HUES48 (cell line): ENCODE measurements around the gene MAST3.

ENCODE experiments used
- H3K27ac ChIP-seq: one replicate; pipeline ENCODE4 v1.7.0; 2013; ENCODE audit warnings: low read depth, low read length, inconsistent platforms
- H3K27me3 ChIP-seq: 2 replicates; pipeline ENCODE4 v1.6.1; 2013; ENCODE audit warnings: mild to moderate bottlenecking, low read length; ENCODE audit not compliant: control insufficient read depth, insufficient read depth
- H3K36me3 ChIP-seq: 2 replicates; pipeline ENCODE4 v1.6.1; 2013; ENCODE audit warnings: low read length; ENCODE audit not compliant: control insufficient read depth, insufficient read depth
- H3K4me1 ChIP-seq: 2 replicates; pipeline ENCODE4 v1.6.1; 2013; ENCODE audit warnings: mild to moderate bottlenecking, low read length; ENCODE audit not compliant: control insufficient read depth, insufficient read depth
- H3K4me3 ChIP-seq: 2 replicates; pipeline ENCODE4 v1.5.1; 2013; ENCODE audit warnings: mild to moderate bottlenecking, low read depth, low read length
- H3K9ac ChIP-seq: 2 replicates; pipeline ENCODE4 v1.6.1; 2013; ENCODE audit warnings: mild to moderate bottlenecking, low read depth, low read length, moderate library complexity
- H3K9me3 ChIP-seq: 2 replicates; pipeline ENCODE4 v1.6.1; 2013; ENCODE audit warnings: low read length; ENCODE audit not compliant: control insufficient read depth, insufficient read depth

Gene MAST3

GRCh38 chr19:18113827-18114226 lies 16.2 kb downstream of the MAST3 start:
- no peak overlapping the region for H3K9ac ChIP-seq
- H3K9me3 ChIP-seq, result no peaks in the 10 kb centered on the region
- peaks cover 14% of the 10 kb centered on the region for H3K27me3 ChIP-seq
- H3K36me3 ChIP-seq, result no peaks in the 10 kb centered on the region
- no peak overlapping the region for H3K4me3 ChIP-seq
- peaks cover 6% of the 10 kb centered on the region; the same call in 1 of the 2 replicates for H3K4me1 ChIP-seq
- H3K27ac ChIP-seq, result no peak overlapping the region

- no peaks in the 10 kb centered on the region for H3K9me3 ChIP-seq
- H3K27ac ChIP-seq, result no peak overlapping the region
- no peaks in the 10 kb centered on the region for H3K36me3 ChIP-seq
- H3K27me3 ChIP-seq, result peaks cover 7% of the 10 kb centered on the region; the same call in 1 of the 2 replicates
- no peak overlapping the region for H3K4me3 ChIP-seq
- no peak overlapping the region for H3K9ac ChIP-seq
- H3K4me1 ChIP-seq, result peaks cover 4% of the 10 kb centered on the region; the same call in 1 of the 2 replicates
These were observed 16.9 kb downstream of the MAST3 start for GRCh38 chr19:18114483-18114882.

GRCh38 chr19:18117364-18117691 lies 19.8 kb downstream of the MAST3 start:
- no peaks in the 10 kb centered on the region for H3K27me3 ChIP-seq
- H3K4me3 ChIP-seq, result peak overlapping the region; percentile 35
- 0 out of 2 replicates have a peak overlapping the region, but pooled peaks have one; percentile 60 for H3K9ac ChIP-seq
- no peaks in the 10 kb centered on the region for H3K9me3 ChIP-seq
- peaks cover 4% of the 10 kb centered on the region; the same call in 1 of the 2 replicates for H3K4me1 ChIP-seq
- H3K36me3 ChIP-seq, result no peaks in the 10 kb centered on the region
- no peak overlapping the region for H3K27ac ChIP-seq

DNA sequence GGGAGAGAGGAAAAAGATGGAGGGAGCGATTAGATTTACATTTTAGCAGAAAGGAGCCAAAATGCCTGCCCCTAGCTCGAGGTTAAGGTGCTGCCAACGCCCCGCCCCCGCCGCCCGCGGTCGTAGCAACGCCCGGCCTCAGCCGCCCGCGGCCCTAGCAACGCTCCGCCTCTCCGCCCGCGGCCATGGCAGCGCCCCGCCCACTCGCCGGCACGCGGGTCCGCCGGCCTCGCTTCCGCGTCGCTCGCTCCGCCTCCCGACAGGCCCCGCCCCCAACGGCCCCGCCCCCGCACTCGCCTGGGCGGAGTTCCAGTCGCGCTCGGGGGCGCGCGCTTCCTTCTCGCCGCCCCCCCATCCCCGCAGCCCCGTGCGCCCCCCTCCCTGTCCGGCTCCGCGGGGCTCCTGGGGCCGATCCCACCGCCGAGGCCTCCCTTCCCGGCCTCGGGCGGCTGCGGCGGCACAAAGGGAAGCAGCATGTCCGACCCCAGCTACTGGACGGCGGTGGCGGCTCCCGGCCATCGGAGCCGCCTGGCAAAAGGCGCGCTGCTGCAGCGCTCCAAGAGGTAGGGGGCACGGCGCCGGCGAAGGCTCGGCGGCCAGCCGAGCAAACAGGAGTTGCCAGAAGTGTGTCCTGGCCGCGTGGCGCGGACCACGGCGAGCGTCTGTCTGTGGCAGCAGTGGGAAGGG lies 20.3 kb downstream of the MAST3 start:
- no peaks in the 10 kb centered on the region for H3K9me3 ChIP-seq
- no peaks in the 10 kb centered on the region for H3K27me3 ChIP-seq
- H3K27ac ChIP-seq, result peak overlapping the region; percentile 55
- H3K4me1 ChIP-seq, result peaks cover 4% of the 10 kb centered on the region; the same call in 1 of the 2 replicates
- peak overlapping the region; percentile 91 for H3K4me3 ChIP-seq
- peak overlapping the region; percentile 85 for H3K9ac ChIP-seq
- peaks cover 4% of the 10 kb centered on the region for H3K36me3 ChIP-seq

- no peaks in the 10 kb centered on the region for H3K9me3 ChIP-seq
- H3K9ac ChIP-seq, result peak overlapping the region; percentile 85
- H3K27ac ChIP-seq, result peak overlapping the region; percentile 55
- peak overlapping the region; percentile 91 for H3K4me3 ChIP-seq
- peaks cover 4% of the 10 kb centered on the region; the same call in 1 of the 2 replicates for H3K4me1 ChIP-seq
- peaks cover 8% of the 10 kb centered on the region for H3K36me3 ChIP-seq
- no peaks in the 10 kb centered on the region for H3K27me3 ChIP-seq
These were observed 20.9 kb downstream of the MAST3 start for GRCh38 chr19:18118420-18119012.

DNA sequence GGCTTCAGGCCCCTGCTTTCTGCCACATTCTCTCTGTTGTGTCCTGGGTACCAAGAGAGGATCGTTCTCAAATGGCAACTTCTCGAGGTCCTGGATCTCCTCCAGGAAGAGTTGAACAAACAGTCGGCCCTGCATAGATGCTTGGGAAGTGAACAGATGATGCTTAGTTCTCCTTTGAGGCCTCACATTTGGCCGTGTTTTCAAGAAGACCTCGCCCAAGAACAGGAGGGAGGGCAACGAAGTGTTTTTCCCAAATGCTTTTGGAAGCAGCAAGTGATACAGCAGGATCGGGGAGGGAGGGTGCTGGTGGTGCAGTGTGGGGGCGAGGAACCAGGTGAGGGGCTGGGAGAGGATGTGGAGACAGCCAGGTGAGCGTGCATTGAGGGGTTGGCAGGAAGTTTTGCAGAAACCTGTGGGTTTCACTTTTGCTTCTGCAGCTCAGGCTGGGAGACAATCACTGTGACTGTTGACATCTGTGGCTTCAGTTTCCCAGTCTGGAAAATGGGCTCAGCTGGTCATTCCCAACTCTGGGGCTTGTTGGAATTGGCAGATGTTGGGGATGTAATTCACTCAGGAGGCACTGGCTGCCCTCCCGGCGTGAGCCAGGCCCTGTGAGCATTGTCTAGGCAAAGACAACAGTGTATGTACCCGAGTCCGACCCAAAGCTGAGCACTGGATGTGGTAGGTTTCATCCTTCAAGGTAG lies 21.6 kb downstream of the MAST3 start:
- Histone ChIP-seq H3K9me3 (no peaks in the 10 kb centered on the region), H3K9ac (no peak overlapping the region), H3K4me3 (no peak overlapping the region), H3K4me1 (peaks cover 4% of the 10 kb centered on the region; the same call in 1 of the 2 replicates), H3K27me3 (no peaks in the 10 kb centered on the region), H3K36me3 (peaks cover 11% of the 10 kb centered on the region), H3K27ac (no peak overlapping the region)

DNA sequence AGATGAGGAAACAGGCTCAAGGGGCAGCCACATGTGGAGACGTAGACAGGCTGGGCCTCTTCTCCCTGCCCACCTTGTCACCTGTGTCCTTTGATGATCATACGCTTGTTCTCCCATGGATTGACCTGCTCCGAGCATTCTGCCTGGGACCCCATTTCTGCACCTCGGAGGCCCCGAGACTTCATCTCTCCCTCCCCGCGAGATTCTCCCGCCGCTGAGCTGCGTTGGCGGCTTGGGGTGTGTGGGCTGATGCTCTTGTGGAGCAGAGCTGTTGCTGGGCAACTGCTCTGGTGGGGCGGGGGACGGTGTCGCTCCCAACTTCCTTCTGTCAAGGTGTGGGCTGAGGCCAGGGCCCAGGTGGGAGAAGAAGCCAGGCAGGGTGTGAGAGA lies 22.1 kb downstream of the MAST3 start:
- H3K27me3 ChIP-seq, result no peaks in the 10 kb centered on the region
- H3K4me3 ChIP-seq, result no peak overlapping the region
- no peak overlapping the region for H3K9ac ChIP-seq
- no peak overlapping the region for H3K27ac ChIP-seq
- H3K9me3 ChIP-seq, result no peaks in the 10 kb centered on the region
- peaks cover 4% of the 10 kb centered on the region; the same call in 1 of the 2 replicates for H3K4me1 ChIP-seq
- peaks cover 16% of the 10 kb centered on the region for H3K36me3 ChIP-seq

DNA sequence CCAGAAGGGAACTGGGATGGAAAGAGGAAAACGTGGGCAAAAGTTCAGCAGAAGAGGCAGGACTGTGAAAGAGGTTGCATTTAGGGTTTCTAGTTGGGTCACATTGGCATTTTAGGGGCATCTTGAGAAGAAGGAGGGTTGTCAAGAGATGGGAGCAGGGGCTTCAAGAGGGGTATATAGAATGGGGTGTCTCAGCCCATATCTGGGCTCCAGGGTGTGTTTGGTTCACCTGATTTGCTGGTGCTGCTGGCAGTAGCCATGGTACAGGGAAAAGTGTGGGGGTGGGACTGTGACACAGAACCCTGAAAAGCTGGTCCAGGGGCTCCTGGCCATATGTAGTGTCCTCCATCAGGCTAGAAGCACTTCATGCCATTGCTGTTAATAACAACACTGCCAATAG lies 22.5 kb downstream of the MAST3 start:
- no peak overlapping the region for H3K4me3 ChIP-seq

DNA sequence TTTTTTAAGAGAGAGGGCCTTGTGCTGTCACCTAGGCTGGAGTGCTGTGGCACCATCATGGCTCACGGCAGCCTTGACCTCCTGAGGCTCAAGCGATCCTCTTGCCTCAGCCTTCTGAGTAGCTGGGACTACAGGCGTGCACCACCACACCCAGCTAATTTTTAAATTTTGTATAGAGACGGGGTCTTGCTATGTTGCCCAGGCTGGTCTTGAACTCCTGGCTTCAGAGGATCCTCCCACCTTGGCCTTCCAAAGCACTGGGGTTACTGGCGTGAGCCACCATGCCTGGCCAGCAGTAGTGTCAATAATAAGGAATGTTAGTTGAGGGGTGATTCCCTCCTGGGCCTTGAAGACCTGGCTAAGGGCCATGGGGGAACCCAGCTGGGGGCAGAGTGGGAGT lies 23.6 kb downstream of the MAST3 start:
- no peak overlapping the region for H3K9ac ChIP-seq
- H3K4me1 ChIP-seq, result peaks cover 4% of the 10 kb centered on the region; the same call in 1 of the 2 replicates
- no peak overlapping the region for H3K4me3 ChIP-seq
- no peak overlapping the region for H3K27ac ChIP-seq
- H3K27me3 ChIP-seq, result no peaks in the 10 kb centered on the region
- H3K9me3 ChIP-seq, result no peaks in the 10 kb centered on the region
- H3K36me3 ChIP-seq, result peaks cover 19% of the 10 kb centered on the region

More for the DNA sequence above, 22.5 kb downstream of the MAST3 start:
- no peaks in the 10 kb centered on the region for H3K27me3 ChIP-seq
- no peak overlapping the region for H3K27ac ChIP-seq
- no peaks in the 10 kb centered on the region for H3K9me3 ChIP-seq
- peaks cover 4% of the 10 kb centered on the region; the same call in 1 of the 2 replicates for H3K4me1 ChIP-seq
- H3K9ac ChIP-seq, result no peak overlapping the region
- H3K36me3 ChIP-seq, result peaks cover 16% of the 10 kb centered on the region

- Histone ChIP-seq H3K4me3 (no peak overlapping the region), H3K36me3 (peaks cover 21% of the 10 kb centered on the region), H3K9ac (no peak overlapping the region), H3K9me3 (no peaks in the 10 kb centered on the region), H3K27me3 (no peaks in the 10 kb centered on the region), H3K4me1 (peaks cover 4% of the 10 kb centered on the region; the same call in 1 of the 2 replicates), H3K27ac (no peak overlapping the region)
These were observed 24.8 kb downstream of the MAST3 start for GRCh38 chr19:18122424-18122823.
